GM12865 (cell line): ENCODE measurements around the gene TP63.

Experiments
- DNase-seq: peaks from one replicate; pipeline ENCODE4 v3.0.0; 2010; ENCODE audit warnings: low read depth
- H3K4me3 ChIP-seq: 2 replicates; pipeline ENCODE4 v1.5.1; 2011; ENCODE audit warnings: mild to moderate bottlenecking, low read depth, low read length, control low read depth
- TF ChIP-seq, protein P1 (sequence below): IDR thresholded peaks from 2 replicates; pipeline ENCODE4 v1.5.1; 2011; ENCODE audit warnings: low read length, control low read depth, low read depth, inconsistent platforms; ENCODE audit not compliant: insufficient read depth; ENCODE audit errors: missing control alignments

The TP63 gene

GRCh38 chr3:189771842-189772450 is 140.8 kb downstream of the TP63 start:
- no peak for DNase-seq
- H3K4me3 ChIP-seq: no peak overlapping the region
- TF ChIP-seq, protein P1, sequence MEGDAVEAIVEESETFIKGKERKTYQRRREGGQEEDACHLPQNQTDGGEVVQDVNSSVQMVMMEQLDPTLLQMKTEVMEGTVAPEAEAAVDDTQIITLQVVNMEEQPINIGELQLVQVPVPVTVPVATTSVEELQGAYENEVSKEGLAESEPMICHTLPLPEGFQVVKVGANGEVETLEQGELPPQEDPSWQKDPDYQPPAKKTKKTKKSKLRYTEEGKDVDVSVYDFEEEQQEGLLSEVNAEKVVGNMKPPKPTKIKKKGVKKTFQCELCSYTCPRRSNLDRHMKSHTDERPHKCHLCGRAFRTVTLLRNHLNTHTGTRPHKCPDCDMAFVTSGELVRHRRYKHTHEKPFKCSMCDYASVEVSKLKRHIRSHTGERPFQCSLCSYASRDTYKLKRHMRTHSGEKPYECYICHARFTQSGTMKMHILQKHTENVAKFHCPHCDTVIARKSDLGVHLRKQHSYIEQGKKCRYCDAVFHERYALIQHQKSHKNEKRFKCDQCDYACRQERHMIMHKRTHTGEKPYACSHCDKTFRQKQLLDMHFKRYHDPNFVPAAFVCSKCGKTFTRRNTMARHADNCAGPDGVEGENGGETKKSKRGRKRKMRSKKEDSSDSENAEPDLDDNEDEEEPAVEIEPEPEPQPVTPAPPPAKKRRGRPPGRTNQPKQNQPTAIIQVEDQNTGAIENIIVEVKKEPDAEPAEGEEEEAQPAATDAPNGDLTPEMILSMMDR: no peak

GRCh38 chr3:189772584-189772983 is 141.4 kb downstream of the TP63 start:
- TF ChIP-seq, protein P1: no peak
- no peak for DNase-seq
- H3K4me3 ChIP-seq: no peak overlapping the region

GRCh38 chr3:189773056-189773455 is 141.9 kb downstream of the TP63 start:
- DNase-seq: no peak
- no peak overlapping the region for H3K4me3 ChIP-seq
- TF ChIP-seq, protein P1: no peak

GRCh38 chr3:189776149-189776824 is 145.1 kb downstream of the TP63 start:
- H3K4me3 ChIP-seq: no peak overlapping the region
- no peak for DNase-seq
- TF ChIP-seq, protein P1: no peak

- H3K4me3 ChIP-seq: no peak overlapping the region
- DNase-seq: peak; percentile 25
- TF ChIP-seq, protein P1: no peak
Observed at GRCh38 chr3:189778340-189778950, 147.3 kb downstream of the TP63 start.

- no peak overlapping the region for H3K4me3 ChIP-seq
- TF ChIP-seq, protein P1: no peak
Observed at GRCh38 chr3:189779166-189779565, 148.0 kb downstream of the TP63 start.

More at GRCh38 chr3:189779166-189779565, 148.0 kb downstream of the TP63 start:
- no peak for DNase-seq
